ENCODE results near the gene KRTAP10-11. TPM values are rescaled to one million over a fixed set of nuclear protein-coding genes. Genes with fewer than 3 reads are reported as not detected.
"Not testable (repeated sequence)": the region's sequence is repeated elsewhere in the genome, so short reads cannot be mapped to it uniquely, and the experiment has no call there.

Gene KRTAP10-11
- total RNA-seq, 1 donor from 2014 or later: not detected

DNA sequence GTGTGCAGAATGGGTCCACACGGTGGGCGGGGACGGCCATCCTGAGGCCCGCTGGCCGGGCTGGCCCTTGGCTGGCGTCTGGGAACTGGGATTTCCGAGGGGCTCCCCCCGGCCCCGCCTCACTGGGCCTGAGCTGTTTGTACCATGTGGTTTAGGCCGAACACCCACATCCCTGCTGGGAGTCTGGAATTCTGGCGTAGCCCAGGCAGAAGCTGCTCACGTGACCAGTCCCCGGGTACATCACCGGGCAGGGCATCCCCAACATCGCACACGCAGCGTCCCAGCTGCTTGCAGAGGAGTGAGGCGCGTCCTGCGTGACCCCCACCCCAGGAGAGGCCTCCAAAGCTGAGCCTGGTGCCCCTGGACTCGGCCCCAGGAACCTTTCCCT is 43.8 kb upstream of the KRTAP10-11 start:
- no peak overlapping the region for H3K4me3 ChIP-seq (ENCODE audit: low read depth, low read length)
- FAIRE-seq (no peak), DNase-seq (ENCODE audit: low read depth) (no peak)
- H3K27me3 ChIP-seq (ENCODE audit: control insufficient read depth, insufficient read depth, low read length): no peaks in the 10 kb centered on the region
- TF ChIP-seq, protein P1, sequence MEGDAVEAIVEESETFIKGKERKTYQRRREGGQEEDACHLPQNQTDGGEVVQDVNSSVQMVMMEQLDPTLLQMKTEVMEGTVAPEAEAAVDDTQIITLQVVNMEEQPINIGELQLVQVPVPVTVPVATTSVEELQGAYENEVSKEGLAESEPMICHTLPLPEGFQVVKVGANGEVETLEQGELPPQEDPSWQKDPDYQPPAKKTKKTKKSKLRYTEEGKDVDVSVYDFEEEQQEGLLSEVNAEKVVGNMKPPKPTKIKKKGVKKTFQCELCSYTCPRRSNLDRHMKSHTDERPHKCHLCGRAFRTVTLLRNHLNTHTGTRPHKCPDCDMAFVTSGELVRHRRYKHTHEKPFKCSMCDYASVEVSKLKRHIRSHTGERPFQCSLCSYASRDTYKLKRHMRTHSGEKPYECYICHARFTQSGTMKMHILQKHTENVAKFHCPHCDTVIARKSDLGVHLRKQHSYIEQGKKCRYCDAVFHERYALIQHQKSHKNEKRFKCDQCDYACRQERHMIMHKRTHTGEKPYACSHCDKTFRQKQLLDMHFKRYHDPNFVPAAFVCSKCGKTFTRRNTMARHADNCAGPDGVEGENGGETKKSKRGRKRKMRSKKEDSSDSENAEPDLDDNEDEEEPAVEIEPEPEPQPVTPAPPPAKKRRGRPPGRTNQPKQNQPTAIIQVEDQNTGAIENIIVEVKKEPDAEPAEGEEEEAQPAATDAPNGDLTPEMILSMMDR (IDR thresholded peaks at IDR 0.05; ENCODE audit: insufficient read depth, low read length, severe bottlenecking): no peak
- H3K36me3 ChIP-seq (ENCODE audit: control insufficient read depth, insufficient read depth, low read length): no peaks in the 10 kb centered on the region

DNA sequence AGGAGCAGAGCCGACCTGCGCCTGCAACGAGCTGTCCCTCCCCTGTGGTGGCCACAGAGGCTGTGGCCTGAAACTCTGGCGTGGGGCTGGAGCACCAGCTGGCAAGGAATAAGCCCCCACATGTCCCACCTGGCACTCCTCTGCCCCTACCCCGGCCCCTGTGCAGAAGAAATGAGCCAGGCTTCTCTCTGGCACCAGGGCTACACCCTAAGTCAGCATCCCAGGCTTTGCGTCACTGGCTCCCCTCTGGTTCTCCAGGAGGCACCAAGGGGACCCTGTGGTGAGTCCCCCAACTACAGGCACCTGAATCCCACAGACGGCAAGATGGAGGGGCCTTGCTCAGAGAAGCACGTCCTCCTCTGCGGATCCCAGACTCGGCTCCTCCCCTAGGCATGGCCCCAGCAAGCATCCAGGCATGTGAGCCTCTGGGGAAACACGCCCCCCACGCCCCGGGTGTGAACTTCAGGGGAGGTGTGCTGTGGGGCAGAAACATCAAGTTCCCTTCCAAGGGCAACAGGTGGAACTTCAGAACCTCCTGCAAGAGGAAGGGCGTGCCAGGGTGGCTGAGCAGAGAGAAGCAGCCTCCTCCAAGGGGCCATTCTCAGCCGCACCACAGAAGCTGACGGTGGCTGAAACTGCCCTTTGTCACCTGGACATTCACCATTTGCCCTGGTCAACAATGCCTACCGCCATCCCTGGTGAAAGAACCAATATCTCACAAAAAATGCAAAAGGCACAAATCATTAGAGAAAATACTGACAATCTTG is 42.9 kb upstream of the KRTAP10-11 start:
- H3K4me3 ChIP-seq (ENCODE audit: low read depth, low read length): no peak overlapping the region
- FAIRE-seq (no peak), DNase-seq (ENCODE audit: low read depth) (no peak)
- no peaks in the 10 kb centered on the region for H3K27me3 ChIP-seq (ENCODE audit: control insufficient read depth, insufficient read depth, low read length)
- H3K36me3 ChIP-seq (ENCODE audit: control insufficient read depth, insufficient read depth, low read length): no peaks in the 10 kb centered on the region
- TF ChIP-seq, protein P1 (IDR thresholded peaks at IDR 0.05; ENCODE audit: insufficient read depth, low read length, severe bottlenecking): no peak

DNA sequence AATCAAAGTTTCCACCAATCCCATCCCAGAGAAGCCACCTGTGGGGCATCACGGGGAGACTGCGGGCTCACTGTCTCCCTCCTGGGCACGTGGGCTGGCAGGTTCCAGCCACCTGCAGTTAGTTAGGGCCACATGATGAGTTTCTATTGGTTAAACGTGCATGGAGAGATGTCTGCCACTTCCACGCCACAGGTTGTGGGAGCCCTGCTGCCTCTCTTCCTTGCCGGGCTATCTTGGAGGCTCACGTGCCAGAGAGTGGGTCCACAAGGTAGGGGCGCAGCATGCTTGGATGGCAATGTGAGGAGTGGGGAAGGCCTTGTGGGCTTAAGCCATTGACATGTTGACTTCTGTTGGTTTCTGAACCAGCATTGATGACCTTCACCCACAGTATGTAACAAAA is 42.3 kb upstream of the KRTAP10-11 start:
- no peak overlapping the region for H3K4me3 ChIP-seq (ENCODE audit: low read depth, low read length)
- TF ChIP-seq, protein P1 (IDR thresholded peaks at IDR 0.05; ENCODE audit: insufficient read depth, low read length, severe bottlenecking): no peak
- no peaks in the 10 kb centered on the region for H3K36me3 ChIP-seq (ENCODE audit: control insufficient read depth, insufficient read depth, low read length)
- DNase-seq (ENCODE audit: low read depth): no peak
- H3K27me3 ChIP-seq (ENCODE audit: control insufficient read depth, insufficient read depth, low read length): no peaks in the 10 kb centered on the region
- FAIRE-seq: no peak

DNA sequence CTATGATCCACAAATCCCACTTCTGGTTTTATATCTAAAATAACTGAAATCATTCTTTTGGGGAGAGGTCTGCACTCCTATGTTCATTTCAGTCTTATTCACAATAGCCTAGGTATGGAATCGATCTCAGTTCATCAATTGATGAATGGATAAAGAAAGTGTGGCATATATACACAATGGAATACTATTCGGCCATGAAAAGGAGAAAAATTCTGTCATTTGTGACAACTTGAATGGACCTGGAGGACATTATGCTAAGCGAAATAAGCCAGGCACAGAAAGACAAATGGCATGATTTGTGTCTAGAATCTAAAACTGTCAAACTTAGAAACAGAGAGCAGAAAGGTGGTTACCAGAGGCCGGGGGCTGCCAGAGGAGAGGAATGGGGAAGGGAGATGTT is 39.7 kb upstream of the KRTAP10-11 start:
- Histone ChIP-seq H3K4me3 (ENCODE audit: low read depth, low read length) (no peak overlapping the region), H3K27me3 (ENCODE audit: control insufficient read depth, insufficient read depth, low read length) (no peaks in the 10 kb centered on the region), H3K36me3 (ENCODE audit: control insufficient read depth, insufficient read depth, low read length) (no peaks in the 10 kb centered on the region)
- TF ChIP-seq, protein P1 (IDR thresholded peaks at IDR 0.05; ENCODE audit: insufficient read depth, low read length, severe bottlenecking): no peak
- DNase-seq (ENCODE audit: low read depth): no peak
- FAIRE-seq: no peak

DNA sequence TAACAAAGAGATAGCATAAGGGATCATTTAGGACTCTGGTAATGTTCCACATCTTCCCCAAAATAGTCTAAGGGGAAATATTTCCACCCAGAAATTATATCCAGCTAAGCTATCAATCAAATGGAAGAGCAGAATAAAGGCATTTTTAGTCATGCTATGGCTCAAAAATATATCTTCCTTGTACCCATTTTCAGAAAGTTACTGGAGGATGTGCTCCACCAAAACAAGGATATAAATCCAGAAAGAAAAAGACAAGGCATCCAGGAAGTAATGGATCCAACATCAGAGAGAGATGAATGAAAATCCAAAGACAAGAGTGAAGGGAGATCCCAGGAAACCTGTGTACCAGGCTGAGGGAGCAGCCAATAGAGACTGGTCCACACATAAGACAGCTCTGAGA is 37.0 kb upstream of the KRTAP10-11 start:
- Histone ChIP-seq H3K36me3 (ENCODE audit: control insufficient read depth, insufficient read depth, low read length) (no peaks in the 10 kb centered on the region), H3K27me3 (ENCODE audit: control insufficient read depth, insufficient read depth, low read length) (no peaks in the 10 kb centered on the region), H3K4me3 (ENCODE audit: low read depth, low read length) (no peak overlapping the region)
- TF ChIP-seq, protein P1 (IDR thresholded peaks at IDR 0.05; ENCODE audit: insufficient read depth, low read length, severe bottlenecking): no peak
- FAIRE-seq (no peak), DNase-seq (ENCODE audit: low read depth) (no peak)

DNA sequence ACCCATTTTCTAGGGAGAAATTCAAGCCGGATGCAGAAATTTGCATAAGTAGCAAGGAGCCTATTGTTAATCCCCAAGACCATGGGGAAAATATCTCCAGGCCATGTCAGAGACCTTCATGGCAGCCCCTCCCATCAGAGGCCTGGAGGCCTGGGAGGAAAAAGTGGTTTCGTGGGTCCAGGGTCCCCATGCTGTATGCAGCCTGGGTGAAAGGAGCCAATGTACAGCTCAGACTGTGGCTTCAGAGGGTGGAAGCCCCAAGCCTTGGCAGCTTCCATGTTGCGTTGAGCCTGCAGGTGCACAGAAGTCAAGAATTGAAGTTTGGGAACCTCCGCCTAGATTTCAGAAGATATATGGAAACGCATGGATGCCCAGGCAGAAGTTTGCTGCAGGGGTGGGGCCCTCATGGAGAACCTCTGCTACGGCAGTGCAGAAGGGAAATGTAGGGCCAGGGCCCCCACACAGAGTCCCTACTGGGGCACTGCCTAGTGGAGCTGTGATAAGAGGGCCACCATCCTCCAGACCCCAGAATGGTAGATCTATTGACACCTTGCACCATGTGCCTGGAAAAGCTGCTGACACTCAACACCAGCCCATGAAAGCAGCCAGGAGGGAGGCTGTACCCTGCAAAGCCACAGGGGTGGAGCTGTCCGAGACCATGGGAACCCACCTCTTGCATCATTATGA is 35.9 kb upstream of the KRTAP10-11 start:
- not testable (repeated sequence) for H3K36me3 ChIP-seq (ENCODE audit: control insufficient read depth, insufficient read depth, low read length); FAIRE-seq; H3K4me3 ChIP-seq (ENCODE audit: low read depth, low read length); H3K27me3 ChIP-seq (ENCODE audit: control insufficient read depth, insufficient read depth, low read length); DNase-seq (ENCODE audit: low read depth)
